ENCODE measurements around the gene SCAND1. TPM values are rescaled to one million over a fixed set of nuclear protein-coding genes. Genes with fewer than 3 reads are reported as not detected.
A peak's percentile ranks its signal among the peaks of the same experiment; 100 is the strongest.

SCAND1 gene
- total RNA-seq, 4 donors from 2014 or later = 70.0 to 122 (median 89.9) TPM

GRCh38 chr20:35981969-35982368, 27.7 kb upstream of the SCAND1 start:
- no peak overlapping the region for H3K4me3 ChIP-seq (ENCODE audit: low read depth, poor library complexity, severe bottlenecking)
- TF ChIP-seq POLR2A (IDR thresholded peaks at IDR 0.05) = no peak
- TF ChIP-seq CTCF (IDR thresholded peaks at IDR 0.05) = no peak
- DNase-seq (ENCODE audit: low spot score in 2 of 2) = no peak
- intact Hi-C loops (cut with DNase I; ENCODE audit: low total_unique reads) = no loop called here
- WGBS, 2 donors = 66 to 70% methylated on average over 3 of the region's 3 CpGs

- WGBS, 2 donors = 54 to 64% methylated on average over 5 of the region's 5 CpGs
- DNase-seq (ENCODE audit: low spot score in 2 of 2) = peak in 1 of 2 donors; percentile 8
- TF ChIP-seq POLR2A (IDR thresholded peaks at IDR 0.05) = no peak
- no peak for TF ChIP-seq CTCF (IDR thresholded peaks at IDR 0.05)
- no peak overlapping the region for H3K4me3 ChIP-seq (ENCODE audit: low read depth, poor library complexity, severe bottlenecking)
- intact Hi-C loops (cut with DNase I; ENCODE audit: low total_unique reads) = no loop called here
Observed at GRCh38 chr20:35979544-35979943, 25.2 kb upstream of the SCAND1 start.

GRCh38 chr20:35978041-35978513, 23.8 kb upstream of the SCAND1 start:
- no peak overlapping the region for H3K4me3 ChIP-seq (ENCODE audit: low read depth, poor library complexity, severe bottlenecking)
- 89 to 92% methylated on average over 9 of the region's 9 CpGs for WGBS, 2 donors
- TF ChIP-seq CTCF (IDR thresholded peaks at IDR 0.05) = no peak
- TF ChIP-seq POLR2A (IDR thresholded peaks at IDR 0.05) = no peak
- DNase-seq (ENCODE audit: low spot score in 2 of 2) = peak in 1 of 2 donors; percentile 8
- intact Hi-C loops (cut with DNase I; ENCODE audit: low total_unique reads) = no loop called here

- H3K4me3 ChIP-seq (ENCODE audit: low read depth, poor library complexity, severe bottlenecking) = no peak overlapping the region
- WGBS, 2 donors = 68 to 77% methylated on average over 9 of the region's 9 CpGs
- intact Hi-C loops (cut with DNase I; ENCODE audit: low total_unique reads) = no loop called here
- TF ChIP-seq CTCF (IDR thresholded peaks at IDR 0.05) (no peak), POLR2A (IDR thresholded peaks at IDR 0.05) (no peak)
- DNase-seq (ENCODE audit: low spot score in 2 of 2) = peak in 1 of 2 donors; percentile 72
Observed at GRCh38 chr20:35975576-35976373, 21.5 kb upstream of the SCAND1 start.

- WGBS, 2 donors = 89 to 91% methylated on average over 4 of the region's 4 CpGs
- intact Hi-C loops (cut with DNase I; ENCODE audit: low total_unique reads) = no loop called here
- peak in 1 of 2 donors; percentile 43 for DNase-seq (ENCODE audit: low spot score in 2 of 2)
- H3K4me3 ChIP-seq (ENCODE audit: low read depth, poor library complexity, severe bottlenecking) = no peak overlapping the region
- no peak for TF ChIP-seq POLR2A (IDR thresholded peaks at IDR 0.05)
- TF ChIP-seq CTCF (IDR thresholded peaks at IDR 0.05) = no peak
Observed at GRCh38 chr20:35974256-35974655, 20.0 kb upstream of the SCAND1 start.
